Ovary (tissue), 9 donors: ENCODE results near the gene SOX6. TPM values are rescaled to one million over a fixed set of nuclear protein-coding genes. Genes with fewer than 3 reads are reported as not detected.

Source experiments
- DNase-seq, 5 donors: peaks; one replicate each; pipeline ENCODE4 v3.0.0-alpha.2; 2019 to 2020
- H3K27ac ChIP-seq, 2 donors: fragments of 200-600 bp; one replicate each; pipeline versions ENCODE4 v1.5.1 to v1.8.0; 2019 to 2022
- H3K27me3 ChIP-seq: fragments of 200-600 bp; one replicate; pipeline ENCODE4 v1.8.0; 2022
- H3K36me3 ChIP-seq: fragments of 200-600 bp; sonication (generic); one replicate; pipeline ENCODE4 v1.5.1; 2019
- H3K4me1 ChIP-seq: one replicate; pipeline ENCODE4 v1.8.1; 2013; ENCODE audit warnings: mild to moderate bottlenecking, moderate library complexity; ENCODE audit not compliant: insufficient read depth
- H3K4me3 ChIP-seq: fragments of 200-600 bp; sonication (generic); one replicate; pipeline ENCODE4 v1.5.1; 2017
- H3K9me3 ChIP-seq, 2 donors: fragments of 200-600 bp in 1 of 2; sonication (generic) in 1 of 2; one replicate each; pipeline versions ENCODE4 v1.5.1 to v1.8.1; 2013 to 2019; ENCODE audit warnings: mild to moderate bottlenecking in 1 of 2, moderate library complexity in 1 of 2
- CTCF ChIP-seq, 3 donors: fragments of 450-650 bp in 2 of 3; fragments of 200-600 bp in 1 of 3; IDR thresholded peaks; one replicate each; pipeline versions ENCODE4 v1.5.1 to v1.8.0; 2016 to 2022; ENCODE audit warnings: antibody characterized with exemption in 3 of 3, mild to moderate bottlenecking in 1 of 3
- EP300 ChIP-seq: sonication (generic); formaldehyde crosslinking; IDR thresholded peaks from one replicate; pipeline ENCODE4 v1.6.1; 2017; ENCODE audit warnings: antibody characterized with exemption
- POLR2A ChIP-seq: fragments of 450-650 bp; IDR thresholded peaks from one replicate; pipeline ENCODE4 v1.6.1; 2017; ENCODE audit warnings: antibody characterized with exemption, mild to moderate bottlenecking, moderate library complexity
- WGBS, 3 donors: extraction: QIAGEN DNeasy Blood & Tissue Kit in 1 of 3; methylation state at CpG; one replicate each; pipeline versions ENCODE4 v1.1.5 to v1.1.7; 2013 to 2017; 5-methylcytosine and 5-hydroxymethylcytosine counted together
- intact Hi-C, 4 donors: fragments of 100-400 bp; cut with DNase I; formaldehyde crosslinking; loops; one replicate each; pipeline versions ENCODE4 v1.11.0 to v1.15.1; 2022 to 2023
- polyA plus RNA-seq, 2 donors: library from polyadenylated mRNA; stranded (reverse); fragments of 200-250 nt in 1 of 2; fragments of 350-450 nt in 1 of 2; fragmentation: Illumina TruSeq in 1 of 2; extraction: RNeasy Lipid Tissue Mini Kit (QIAGEN cat#74804) in 1 of 2; gene quantifications; one replicate each; pipeline ENCODE4 v1.2.3, GENCODE V29; 2013 to 2014
- total RNA-seq, 7 donors: library from RNA; depleted of rRNA in 2 of 7; stranded (reverse); fragments of >200 nt in 2 of 7; fragmentation: NEBNext Ultra II Directional in 3 of 7; extraction: Animal tissue kit (Norgen Biotek cat#: 25700) in 3 of 7; gene quantifications; one replicate each; pipeline versions ENCODE4 v1.1.0 to v1.2.4, GENCODE V29; 2016 to 2023
- donor health status: DM: no; HTN: no; CAD: no; lungs with moderate emphysema.
- donor health status: DM: no; HTN: no; CAD: no.
- donor health status: Bipolar disorder and iron deficiency.
- donor health status: DM: yes; HTN: yes; CAD: no.
- donor health status: DM: no; HTN: no; CAD: no.
- donor health status: DM: yes; HTN: yes; CAD: no.

Gene SOX6
- total and polyA plus RNA-seq, 9 donors = 0.61 to 29.4 (median 4.7) TPM

GRCh38 chr11:16191212-16191867, 165.0 kb downstream of the SOX6 start:
- H3K4me1 ChIP-seq = no peaks in the 10 kb centered on the region
- intact Hi-C loops = no loop called here
- no peak overlapping the region for H3K4me3 ChIP-seq
- DNase-seq = no peak
- no peak for TF ChIP-seq POLR2A
- no peak for TF ChIP-seq EP300
- no peak for TF ChIP-seq CTCF (IDR thresholded peaks at IDR 0.05)
- H3K27ac ChIP-seq = no peak overlapping the region
- 67 to 84% (median 84%) methylated on average over 5 of the region's 5 CpGs for WGBS, 3 donors
- H3K36me3 ChIP-seq = no peaks in the 10 kb centered on the region
- H3K9me3 ChIP-seq = no peaks in the 10 kb centered on the region
- no peaks in the 10 kb centered on the region for H3K27me3 ChIP-seq

GRCh38 chr11:16186680-16187079, 169.7 kb downstream of the SOX6 start:
- no peak overlapping the region for H3K27ac ChIP-seq
- H3K4me3 ChIP-seq = no peak overlapping the region
- TF ChIP-seq POLR2A (no peak), EP300 (no peak), CTCF (IDR thresholded peaks at IDR 0.05) (no peak)
- WGBS, 3 donors = 95 to 96% (median 95%) methylated on average over 8 of the region's 8 CpGs
- no peaks in the 10 kb centered on the region for H3K36me3 ChIP-seq
- no peaks in the 10 kb centered on the region for H3K9me3 ChIP-seq
- no peaks in the 10 kb centered on the region for H3K4me1 ChIP-seq
- no peak for DNase-seq
- intact Hi-C loops = no loop called here
- H3K27me3 ChIP-seq = no peaks in the 10 kb centered on the region

- TF ChIP-seq EP300 (no peak), CTCF (IDR thresholded peaks at IDR 0.05) (no peak), POLR2A (no peak)
- H3K9me3 ChIP-seq = no peaks in the 10 kb centered on the region
- intact Hi-C loops = no loop called here
- no peaks in the 10 kb centered on the region for H3K27me3 ChIP-seq
- no peaks in the 10 kb centered on the region for H3K4me1 ChIP-seq
- H3K27ac ChIP-seq = no peak overlapping the region
- H3K4me3 ChIP-seq = no peak overlapping the region
- DNase-seq = no peak
- no peaks in the 10 kb centered on the region for H3K36me3 ChIP-seq
These were observed 171.3 kb downstream of the SOX6 start for GRCh38 chr11:16185042-16185441.

- no peaks in the 10 kb centered on the region for H3K4me1 ChIP-seq
- no peak overlapping the region for H3K4me3 ChIP-seq
- intact Hi-C loops = no loop called here
- no peak overlapping the region for H3K27ac ChIP-seq
- WGBS, 3 donors = 19 to 27% (median 22%) methylated on average over 1 of the region's 1 CpG
- no peaks in the 10 kb centered on the region for H3K27me3 ChIP-seq
- TF ChIP-seq EP300 (no peak), CTCF (IDR thresholded peaks at IDR 0.05) (no peak), POLR2A (no peak)
- H3K9me3 ChIP-seq = no peaks in the 10 kb centered on the region
- no peaks in the 10 kb centered on the region for H3K36me3 ChIP-seq
- DNase-seq = no peak
These were observed 171.8 kb downstream of the SOX6 start for GRCh38 chr11:16184588-16184987.
